ENCODE results near the gene DTNB. TPM values are rescaled to one million over a fixed set of nuclear protein-coding genes. Genes with fewer than 3 reads are reported as not detected.

Gene DTNB
- total RNA-seq, 2 experiments from 2014 or later, result 23.7 to 49.8 TPM

- peaks cover 13% of the 10 kb centered on the region for H3K4me1 Mint-ChIP-seq
- no peaks in the 10 kb centered on the region for H3K27me3 Mint-ChIP-seq
- H3K36me3 Mint-ChIP-seq, result peaks cover 12% of the 10 kb centered on the region
- no peak for ATAC-seq
- no peak overlapping the region for H3K27ac Mint-ChIP-seq
- no peak for DNase-seq
- no peaks in the 10 kb centered on the region for H3K9me3 Mint-ChIP-seq (ENCODE audit: low read depth)
- no peak overlapping the region for H3K4me3 Mint-ChIP-seq
- CTCF ChIA-PET, result no interaction called here
Observed at GRCh38 chr2:25435421-25435820, 238.0 kb downstream of the DTNB start.

DNA sequence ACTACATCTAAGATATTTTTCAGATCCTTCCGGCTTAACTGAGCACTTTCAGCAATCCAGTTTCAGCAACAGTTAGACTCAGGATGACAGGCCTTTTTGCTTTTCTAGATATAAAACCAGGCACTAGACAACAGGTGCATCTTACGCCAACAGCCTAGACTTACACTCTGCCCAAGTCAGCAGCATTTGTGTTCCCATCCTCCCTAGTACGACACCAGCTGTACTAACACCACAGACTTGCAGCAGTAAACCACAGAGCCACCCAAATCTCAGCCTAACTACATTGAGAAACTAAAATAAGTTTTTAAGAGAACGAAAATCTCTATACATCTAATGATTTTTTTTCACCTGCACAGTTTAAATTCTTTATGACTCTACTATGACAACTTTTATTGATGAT lies 241.8 kb downstream of the DTNB start:
- DNase-seq (no peak), ATAC-seq (no peak)
- H3K4me3 Mint-ChIP-seq, result no peak overlapping the region
- CTCF ChIA-PET, result no interaction called here
- peaks cover 13% of the 10 kb centered on the region for H3K4me1 Mint-ChIP-seq
- H3K27me3 Mint-ChIP-seq, result no peaks in the 10 kb centered on the region
- H3K27ac Mint-ChIP-seq, result no peak overlapping the region
- H3K9me3 Mint-ChIP-seq (ENCODE audit: low read depth), result no peaks in the 10 kb centered on the region
- peaks cover 16% of the 10 kb centered on the region for H3K36me3 Mint-ChIP-seq

DNA sequence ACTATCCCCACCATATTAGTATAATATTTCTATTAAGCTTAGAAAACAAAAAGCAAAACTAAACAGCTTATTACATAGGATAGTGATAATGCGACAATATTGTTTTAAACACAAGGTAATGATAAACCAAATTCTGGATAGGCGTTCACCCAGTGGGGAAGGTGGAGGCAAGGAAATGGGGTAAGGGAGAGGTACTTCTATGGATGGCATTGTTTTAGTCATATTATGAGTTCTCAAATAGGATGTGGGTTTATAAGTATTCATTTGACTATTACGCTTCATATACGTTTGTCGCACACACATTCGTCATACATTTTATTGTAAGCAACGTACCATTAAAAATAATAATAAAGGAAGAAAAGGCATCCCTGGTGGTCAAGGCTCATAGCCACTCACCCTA lies 242.8 kb downstream of the DTNB start:
- Mint-ChIP-seq H3K36me3 (peaks cover 12% of the 10 kb centered on the region), H3K27me3 (no peaks in the 10 kb centered on the region)

DNA sequence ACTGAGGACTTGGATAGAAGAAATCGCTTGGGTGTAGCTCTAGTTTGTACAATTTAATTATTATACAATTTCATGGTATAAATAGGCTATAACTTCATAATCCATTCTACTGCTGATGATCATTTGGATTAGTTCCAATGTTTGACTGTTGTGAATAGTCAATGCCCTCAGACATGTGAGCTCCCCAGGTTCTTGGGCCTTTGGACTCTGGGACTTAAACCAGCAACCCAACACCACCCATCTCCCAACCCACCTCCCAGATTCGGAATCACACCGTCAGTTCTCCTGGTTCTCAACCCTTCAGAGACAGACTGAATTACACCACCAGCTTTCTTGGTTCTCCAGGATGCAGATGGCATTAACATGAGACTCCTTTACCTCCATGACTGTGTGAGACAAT lies 247.1 kb downstream of the DTNB start:
- CTCF ChIA-PET, result interaction anchor here (0.7 to 0.8 kb wide), 2 partner anchors 23 to 1078 kb away, joined by 3 read pairs; no protein-coding TSS in a partner anchor
- H3K4me3 Mint-ChIP-seq, result no peak overlapping the region
- no peaks in the 10 kb centered on the region for H3K27me3 Mint-ChIP-seq
- H3K4me1 Mint-ChIP-seq, result peaks cover 2% of the 10 kb centered on the region
- H3K36me3 Mint-ChIP-seq, result peaks cover 5% of the 10 kb centered on the region
- H3K9me3 Mint-ChIP-seq (ENCODE audit: low read depth), result no peaks in the 10 kb centered on the region
- ATAC-seq (no peak), DNase-seq (no peak)
- H3K27ac Mint-ChIP-seq, result no peak overlapping the region

More for the DNA sequence above, 242.8 kb downstream of the DTNB start:
- Mint-ChIP-seq H3K4me3 (no peak overlapping the region), H3K9me3 (ENCODE audit: low read depth) (no peaks in the 10 kb centered on the region), H3K27ac (no peak overlapping the region), H3K4me1 (peaks cover 12% of the 10 kb centered on the region)
- ATAC-seq, result no peak
- CTCF ChIA-PET, result no interaction called here
- no peak for DNase-seq

DNA sequence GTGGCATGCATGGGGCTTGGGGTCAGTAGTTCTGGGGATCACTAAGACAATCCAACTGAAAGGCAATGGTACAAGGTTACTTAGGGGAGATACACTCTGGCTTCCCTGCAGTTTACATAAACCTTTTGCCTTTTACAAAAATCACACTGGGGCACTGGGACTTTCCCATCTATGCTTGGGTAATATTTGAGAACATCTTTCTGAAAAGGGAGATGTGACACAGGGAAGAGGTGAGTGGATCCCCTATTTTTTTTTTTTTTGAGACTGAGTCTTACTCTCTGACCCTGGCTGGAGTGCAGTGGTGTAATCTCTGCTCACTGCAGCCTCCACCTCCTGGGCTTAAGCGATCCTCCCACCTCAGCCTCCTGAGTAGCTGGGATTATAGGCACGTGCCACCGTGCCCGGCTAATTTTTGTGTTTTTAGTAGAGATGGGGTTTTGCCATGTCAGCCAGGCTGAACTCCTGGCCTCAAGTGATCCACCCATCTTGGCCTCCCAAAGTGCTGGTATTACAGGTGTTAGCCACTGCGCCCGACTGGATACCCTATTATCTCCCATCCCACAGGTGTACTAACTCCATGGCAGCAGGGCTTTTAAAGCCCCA lies 248.8 kb downstream of the DTNB start:
- Mint-ChIP-seq H3K27me3 (no peaks in the 10 kb centered on the region), H3K9me3 (ENCODE audit: low read depth) (no peaks in the 10 kb centered on the region), H3K27ac (no peak overlapping the region), H3K36me3 (peaks cover 5% of the 10 kb centered on the region), H3K4me3 (no peak overlapping the region), H3K4me1 (peaks cover 15% of the 10 kb centered on the region)
- CTCF ChIA-PET, result no interaction called here
- DNase-seq (no peak), ATAC-seq (no peak)

- no peak overlapping the region for H3K4me3 Mint-ChIP-seq
- peaks cover 6% of the 10 kb centered on the region for H3K9me3 Mint-ChIP-seq (ENCODE audit: low read depth)
- DNase-seq, result no peak
- H3K27me3 Mint-ChIP-seq, result no peaks in the 10 kb centered on the region
- ATAC-seq, result no peak
- CTCF ChIA-PET, result no interaction called here
- H3K27ac Mint-ChIP-seq, result no peak overlapping the region
- peaks cover 15% of the 10 kb centered on the region for H3K36me3 Mint-ChIP-seq
- H3K4me1 Mint-ChIP-seq, result peaks cover 25% of the 10 kb centered on the region
Observed at GRCh38 chr2:25421820-25422411, 251.5 kb downstream of the DTNB start.

GRCh38 chr2:25421289-25421688 lies 252.1 kb downstream of the DTNB start:
- Mint-ChIP-seq H3K36me3 (peaks cover 19% of the 10 kb centered on the region), H3K4me3 (no peak overlapping the region), H3K9me3 (ENCODE audit: low read depth) (peaks cover 6% of the 10 kb centered on the region), H3K27ac (no peak overlapping the region), H3K27me3 (no peaks in the 10 kb centered on the region), H3K4me1 (peaks cover 27% of the 10 kb centered on the region)
- no peak for DNase-seq
- CTCF ChIA-PET, result no interaction called here
- no peak for ATAC-seq

DNA sequence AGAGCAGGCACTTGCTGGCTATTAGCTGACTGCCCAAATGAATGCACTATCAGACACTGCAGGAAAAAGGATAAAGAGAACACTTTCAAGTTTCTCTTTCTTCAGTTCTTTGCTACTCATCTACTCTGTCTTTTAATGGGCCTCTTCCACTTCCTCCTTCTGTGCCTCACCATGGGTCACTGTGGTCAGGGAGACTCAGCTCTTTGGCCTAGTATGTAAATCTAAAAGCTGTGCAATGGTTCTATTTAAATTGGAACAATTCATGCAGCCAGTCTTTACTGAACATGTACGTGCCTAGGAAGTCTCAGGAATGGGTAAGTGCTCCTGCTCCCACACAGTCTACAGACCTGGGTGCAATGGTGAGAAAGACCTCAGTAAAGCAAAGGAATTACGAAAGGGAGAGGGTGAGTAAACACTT lies 252.5 kb downstream of the DTNB start:
- CTCF ChIA-PET, result no interaction called here
- no peak overlapping the region for H3K27ac Mint-ChIP-seq
- ATAC-seq (peak; percentile 12), DNase-seq (no peak)
- peaks cover 6% of the 10 kb centered on the region for H3K9me3 Mint-ChIP-seq (ENCODE audit: low read depth)
- no peaks in the 10 kb centered on the region for H3K27me3 Mint-ChIP-seq
- H3K36me3 Mint-ChIP-seq, result peaks cover 19% of the 10 kb centered on the region
- peaks cover 27% of the 10 kb centered on the region for H3K4me1 Mint-ChIP-seq
- no peak overlapping the region for H3K4me3 Mint-ChIP-seq

DNA sequence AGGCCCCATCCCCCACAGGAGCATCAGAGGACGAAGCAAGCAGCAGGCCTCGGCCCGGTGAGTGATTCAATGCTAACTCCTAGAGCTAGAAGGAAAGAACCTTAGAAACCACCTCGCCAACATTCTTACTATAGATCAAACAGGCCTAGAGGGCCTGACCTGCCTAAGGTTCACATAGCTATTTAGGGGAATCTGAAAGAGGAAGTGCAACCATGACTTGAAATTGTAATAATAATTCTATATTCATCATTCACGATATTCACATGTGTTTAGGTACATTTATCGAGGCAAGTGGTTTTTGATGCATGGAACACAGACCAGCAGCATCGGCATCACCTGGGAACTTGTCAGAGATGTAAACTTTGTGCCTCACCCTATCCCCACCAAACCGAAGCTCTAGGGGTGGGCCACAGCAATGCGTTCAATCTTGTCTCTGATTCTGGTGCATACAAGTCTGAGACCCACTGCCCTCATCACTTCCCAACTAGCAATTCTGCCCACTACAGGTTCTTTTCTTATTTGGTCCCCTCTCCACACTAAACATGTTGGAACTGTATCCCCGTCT lies 253.6 kb downstream of the DTNB start:
- H3K4me1 Mint-ChIP-seq, result peaks cover 27% of the 10 kb centered on the region
- CTCF ChIA-PET, result no interaction called here
- no peaks in the 10 kb centered on the region for H3K27me3 Mint-ChIP-seq
- no peak overlapping the region for H3K27ac Mint-ChIP-seq
- H3K4me3 Mint-ChIP-seq, result no peak overlapping the region
- peaks cover 19% of the 10 kb centered on the region for H3K36me3 Mint-ChIP-seq
- DNase-seq (no peak), ATAC-seq (no peak)
- peaks cover 6% of the 10 kb centered on the region for H3K9me3 Mint-ChIP-seq (ENCODE audit: low read depth)

- no peak overlapping the region for H3K4me3 Mint-ChIP-seq
- H3K27ac Mint-ChIP-seq, result no peak overlapping the region
- peaks cover 6% of the 10 kb centered on the region for H3K9me3 Mint-ChIP-seq (ENCODE audit: low read depth)
- H3K27me3 Mint-ChIP-seq, result no peaks in the 10 kb centered on the region
- no peak for ATAC-seq
- peaks cover 19% of the 10 kb centered on the region for H3K36me3 Mint-ChIP-seq
- peaks cover 27% of the 10 kb centered on the region for H3K4me1 Mint-ChIP-seq
- CTCF ChIA-PET, result interaction anchor here (0.6 to 0.8 kb wide), 3 partner anchors 11 to 325 kb away, joined by 3 read pairs; no protein-coding TSS in a partner anchor
- no peak for DNase-seq
Observed at GRCh38 chr2:25418944-25419677, 254.3 kb downstream of the DTNB start.

- CTCF ChIA-PET, result interaction anchor here (1.2 to 1.9 kb wide), 4 partner anchors 10 to 442 kb away, joined by 3 to 5 read pairs (median 4); no protein-coding TSS in a partner anchor
- Mint-ChIP-seq H3K4me1 (peaks cover 27% of the 10 kb centered on the region), H3K4me3 (no peak overlapping the region)
Observed at GRCh38 chr2:25417715-25418369, 255.5 kb downstream of the DTNB start.

DNA sequence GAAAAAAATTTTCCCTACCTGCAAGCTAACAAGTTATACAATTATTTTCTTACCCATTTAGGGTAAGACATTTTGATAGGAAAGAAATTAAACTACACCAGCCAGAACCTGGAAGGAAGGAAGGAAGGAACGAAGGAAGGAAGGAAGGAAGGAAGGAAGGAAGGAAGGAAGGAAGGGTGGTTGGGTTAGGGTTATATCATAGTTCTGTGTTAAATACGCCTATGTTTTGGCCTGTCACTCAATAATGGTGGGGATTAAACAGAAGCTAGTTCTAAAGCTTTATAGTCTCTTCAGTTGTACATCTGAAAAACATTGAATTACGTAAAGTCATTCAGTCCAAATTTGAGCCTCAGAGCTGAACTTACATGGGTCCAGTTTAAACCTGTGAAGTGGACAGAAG lies 256.7 kb downstream of the DTNB start:
- no peaks in the 10 kb centered on the region for H3K27me3 Mint-ChIP-seq
- DNase-seq (no peak), ATAC-seq (no peak)
- peaks cover 6% of the 10 kb centered on the region for H3K9me3 Mint-ChIP-seq (ENCODE audit: low read depth)
- H3K4me3 Mint-ChIP-seq, result no peak overlapping the region
- H3K27ac Mint-ChIP-seq, result no peak overlapping the region
- CTCF ChIA-PET, result interaction anchor here (1.4 to 1.9 kb wide), 3 partner anchors 9 to 441 kb away, joined by 3 to 5 read pairs (median 4); no protein-coding TSS in a partner anchor
- H3K4me1 Mint-ChIP-seq, result peaks cover 27% of the 10 kb centered on the region
- H3K36me3 Mint-ChIP-seq, result peaks cover 19% of the 10 kb centered on the region

More at GRCh38 chr2:25417715-25418369, 255.5 kb downstream of the DTNB start:
- Mint-ChIP-seq H3K27ac (no peak overlapping the region), H3K9me3 (ENCODE audit: low read depth) (peaks cover 6% of the 10 kb centered on the region), H3K27me3 (no peaks in the 10 kb centered on the region), H3K36me3 (peaks cover 19% of the 10 kb centered on the region)
- no peak for DNase-seq
- no peak for ATAC-seq

- Mint-ChIP-seq H3K4me1 (peaks cover 14% of the 10 kb centered on the region), H3K27me3 (no peaks in the 10 kb centered on the region), H3K36me3 (peaks cover 19% of the 10 kb centered on the region), H3K9me3 (ENCODE audit: low read depth) (peaks cover 6% of the 10 kb centered on the region), H3K4me3 (no peak overlapping the region), H3K27ac (no peak overlapping the region)
- CTCF ChIA-PET, result interaction anchor here (0.9 to 1.4 kb wide), 2 partner anchors 21 to 52 kb away, joined by 3 read pairs; no protein-coding TSS in a partner anchor
- DNase-seq (no peak), ATAC-seq (no peak)
Observed at GRCh38 chr2:25414781-25415180, 258.6 kb downstream of the DTNB start.

All from activated CD8-positive, alpha-beta memory T cell treated with anti-CD3 and anti-CD28 coated beads, Interleukin-2, amount 10 ng/mL, durations not matched to agents 7 days and 5 days (primary cell).